H1 (cell line): ENCODE results near the gene SPRR2F. TPM values are rescaled to one million over a fixed set of nuclear protein-coding genes. Genes with fewer than 3 reads are reported as not detected.

ENCODE experiments used
- CTCF ChIA-PET: fragments of 300-600 bp; sonication (Branson Sonifier 250); formaldehyde crosslinking; loops from one replicate; lab custom pipeline; 2021; ENCODE audit not compliant: partially characterized antibody; lab: Charles Lee
- POLR2A ChIA-PET: fragments of 300-600 bp; sonication (Branson Sonifier 250); formaldehyde crosslinking; loops from one replicate; lab custom pipeline; 2021; ENCODE audit warnings: inconsistent platforms; ENCODE audit not compliant: partially characterized antibody; lab: Charles Lee
- DNase-seq, 2 experiments: peaks; one replicate each; pipeline versions ENCODE4 v3.0.0 to v3.0.0-alpha.2; 2010 to 2022; ENCODE audit warnings: low spot score in 2 of 2, low read depth in 1 of 2, mixed read lengths in 1 of 2
- FAIRE-seq: peaks from 2 replicates; lab custom pipeline; 2011; peaks lifted over from hg19 to GRCh38; lab: Jason Lieb, UNC
- H2AFZ ChIP-seq: 2 replicates; pipeline ENCODE4 v1.8.1; 2012; ENCODE audit warnings: low read length, inconsistent platforms
- H2AK5ac ChIP-seq: 2 replicates; pipeline ENCODE4 v1.6.1; 2013; ENCODE audit warnings: low read depth, low read length
- H2BK120ac ChIP-seq: replicated peaks from 2 replicates; pipeline ENCODE3; 2013; ENCODE audit warnings: low read depth, low read length, inconsistent platforms
- H2BK12ac ChIP-seq: 2 replicates; pipeline ENCODE4 v1.6.1; 2013; ENCODE audit warnings: low read depth, low read length
- H2BK15ac ChIP-seq: 2 replicates; pipeline ENCODE4 v1.6.1; 2013; ENCODE audit warnings: low read length
- H2BK20ac ChIP-seq: 2 replicates; pipeline ENCODE4 v1.6.1; 2013; ENCODE audit warnings: low read length
- H2BK5ac ChIP-seq: 2 replicates; pipeline ENCODE4 v1.6.1; 2013; ENCODE audit warnings: low read depth, low read length
- H3K14ac ChIP-seq: 2 replicates; pipeline ENCODE4 v1.6.1; 2013; ENCODE audit warnings: inconsistent platforms; ENCODE audit not compliant: insufficient read length
- H3K18ac ChIP-seq: 2 replicates; pipeline ENCODE4 v1.6.1; 2013; ENCODE audit warnings: low read length; ENCODE audit errors: extremely low read depth
- H3K23ac ChIP-seq: 2 replicates; pipeline ENCODE4 v1.6.1; 2013; ENCODE audit warnings: inconsistent platforms; ENCODE audit not compliant: insufficient read length
- H3K23me2 ChIP-seq: 2 replicates; pipeline ENCODE4 v1.6.1; 2013; ENCODE audit warnings: low read depth, low read length
- H3K27ac ChIP-seq: 2 replicates; pipeline ENCODE4 v1.6.1; 2011; ENCODE audit warnings: low read depth, low read length, inconsistent platforms
- H3K27me3 ChIP-seq, 4 experiments: replicated peaks in 1 of 4; 1 replicate in 1 of 4; 2 replicates in 3 of 4; pipeline versions ENCODE4 v1.6.1 to v1.8.1; 2011 to 2013; ENCODE audit warnings: low read length in 3 of 4, mild to moderate bottlenecking in 3 of 4, inconsistent platforms in 2 of 4, mixed read lengths in 2 of 4, moderate library complexity in 1 of 4; ENCODE audit not compliant: control insufficient read depth in 3 of 4, insufficient read depth in 3 of 4; ENCODE audit errors: extremely low read depth in 1 of 4
- H3K36me3 ChIP-seq, 4 experiments: 2 replicates each; pipeline versions ENCODE4 v1.6.1 to v1.8.1; 2011 to 2013; ENCODE audit warnings: mild to moderate bottlenecking in 4 of 4, low read length in 3 of 4, moderate library complexity in 2 of 4, control low read depth in 1 of 4, inconsistent platforms in 1 of 4; ENCODE audit not compliant: insufficient read depth in 4 of 4, control insufficient read depth in 2 of 4
- H3K4ac ChIP-seq: replicated peaks from 2 replicates; pipeline ENCODE3; 2013; ENCODE audit warnings: low read length, low read depth, mixed read lengths, inconsistent platforms; ENCODE audit not compliant: insufficient read length
- H3K4me1 ChIP-seq, 4 experiments: replicated peaks in 1 of 4; 1 replicate in 1 of 4; 2 replicates in 3 of 4; pipeline versions ENCODE4 v1.6.1 to v1.8.1; 2011 to 2013; ENCODE audit warnings: low read length in 3 of 4, inconsistent platforms in 2 of 4, mixed read lengths in 1 of 4; ENCODE audit not compliant: insufficient read depth in 4 of 4, control insufficient read depth in 3 of 4
- H3K4me2 ChIP-seq, 2 experiments: 2 replicates each; pipeline versions ENCODE4 v1.6.1 to v1.8.1; 2011 to 2013; ENCODE audit warnings: low read depth in 2 of 2, low read length in 2 of 2, control low read depth in 1 of 2, inconsistent platforms in 1 of 2, mild to moderate bottlenecking in 1 of 2; ENCODE audit not compliant: insufficient read depth in 1 of 2
- H3K4me3 ChIP-seq, 4 experiments: fragments of 200-600, 300-600 bp in 1 of 4; sonication (generic), shearing (Covaris generic), sonication (Bioruptor Twin) in 1 of 4; 2 replicates each; pipeline versions ENCODE4 v1.5.1 to v1.8.1; 2011 to 2016; ENCODE audit warnings: low read length in 4 of 4, low read depth in 3 of 4, control low read depth in 2 of 4, inconsistent platforms in 2 of 4, mild to moderate bottlenecking in 2 of 4, mixed read lengths in 1 of 4, moderate library complexity in 1 of 4; ENCODE audit not compliant: insufficient read depth in 2 of 4; ENCODE audit errors: extremely low read depth in 1 of 4
- H3K56ac ChIP-seq: replicated peaks from 2 replicates; pipeline ENCODE3; 2013; ENCODE audit warnings: low read depth, mild to moderate bottlenecking, mixed read lengths, low read length, inconsistent platforms; ENCODE audit not compliant: insufficient read length
- H3K79me1 ChIP-seq: 2 replicates; pipeline ENCODE4 v1.6.1; 2013; ENCODE audit warnings: low read depth, low read length, control low read depth
- H3K79me2 ChIP-seq, 2 experiments: 2 replicates each; pipeline versions ENCODE4 v1.6.1 to v1.8.1; 2012 to 2013; ENCODE audit warnings: low read length in 2 of 2, mild to moderate bottlenecking in 2 of 2, inconsistent platforms in 1 of 2; ENCODE audit not compliant: insufficient read depth in 2 of 2, control insufficient read depth in 1 of 2
- H3K9ac ChIP-seq, 4 experiments: replicated peaks in 1 of 4; 1 replicate in 1 of 4; 2 replicates in 3 of 4; pipeline versions ENCODE4 v1.6.1 to v1.8.1; 2011 to 2013; ENCODE audit warnings: low read depth in 3 of 4, low read length in 3 of 4, control low read depth in 2 of 4, mild to moderate bottlenecking in 2 of 4, moderate library complexity in 2 of 4, inconsistent platforms in 1 of 4; ENCODE audit errors: extremely low read depth in 1 of 4
- H3K9me3 ChIP-seq, 2 experiments: 2 replicates each; pipeline versions ENCODE4 v1.6.1 to v1.8.1; 2012 to 2013; ENCODE audit warnings: mild to moderate bottlenecking in 2 of 2, moderate library complexity in 2 of 2, control low read depth in 1 of 2, inconsistent platforms in 1 of 2, low read depth in 1 of 2, low read length in 1 of 2, mixed read lengths in 1 of 2; ENCODE audit not compliant: insufficient read depth in 2 of 2
- H4K20me1 ChIP-seq, 2 experiments: replicated peaks in 1 of 2; 2 replicates each; pipeline versions ENCODE3 to v1.8.1; 2011 to 2013; ENCODE audit warnings: inconsistent platforms in 2 of 2, low read length in 2 of 2, mild to moderate bottlenecking in 1 of 2; ENCODE audit not compliant: insufficient read depth in 2 of 2, control insufficient read depth in 1 of 2
- H4K5ac ChIP-seq: 2 replicates; pipeline ENCODE4 v1.6.1; 2013; ENCODE audit warnings: low read length, low read depth, mixed read lengths, inconsistent platforms; ENCODE audit not compliant: insufficient read length
- H4K8ac ChIP-seq: 2 replicates; pipeline ENCODE4 v1.8.0; 2013; ENCODE audit warnings: mild to moderate bottlenecking, moderate library complexity, low read length, inconsistent platforms; ENCODE audit not compliant: insufficient read depth; ENCODE audit errors: extremely low read depth
- H4K91ac ChIP-seq: replicated peaks from 2 replicates; pipeline ENCODE3; 2013; ENCODE audit warnings: low read length, mixed read lengths, inconsistent platforms; ENCODE audit not compliant: insufficient read length
- CHD1 ChIP-seq: IDR thresholded peaks from 2 replicates; pipeline ENCODE4 v1.6.1; 2012; ENCODE audit warnings: low read depth, low read length, improper control_type of control experiment
- PHF8 ChIP-seq: fragments of 200-600 bp; sonication (generic); conservative IDR thresholded peaks from 2 replicates; pipeline ENCODE4 v1.7.1; 2012; ENCODE audit warnings: low read depth, mild to moderate bottlenecking, inconsistent platforms, low read length, moderate library complexity
- POLR2A ChIP-seq, 2 experiments: IDR thresholded peaks; 1 replicate in 1 of 2; 2 replicates in 1 of 2; pipeline ENCODE4 v1.6.1; 2011; ENCODE audit warnings: low read depth in 2 of 2, low read length in 2 of 2, mild to moderate bottlenecking in 2 of 2; ENCODE audit errors: control extremely low read depth in 1 of 2
- TAF1 ChIP-seq: IDR thresholded peaks from 2 replicates; pipeline ENCODE4 v1.6.1; 2011; ENCODE audit warnings: mild to moderate bottlenecking, low read depth, low read length
- TEAD4 ChIP-seq: IDR thresholded peaks from 2 replicates; pipeline ENCODE4 v1.6.1; 2012; ENCODE audit warnings: low read depth, low read length, inconsistent platforms, mixed read lengths
- WGBS, 2 experiments: shearing (Covaris generic) in 1 of 2; methylation state at CpG; one replicate each; pipeline versions ENCODE4 v1.1.6 to v1.1.7; 2013 to 2015; ENCODE audit warnings: low lambda C conversion rate in 2 of 2, mixed read lengths in 2 of 2, inconsistent platforms in 1 of 2, low coverage in 1 of 2, missing lambda C conversion rate in 1 of 2; ENCODE audit not compliant: insufficient replicate concordance in 2 of 2, insufficient coverage in 1 of 2, insufficient read length in 1 of 2; ENCODE audit errors: extremely low coverage in 1 of 2, missing lambda C conversion rate in 1 of 2; 5-methylcytosine and 5-hydroxymethylcytosine counted together
- polyA plus RNA-seq, 7 experiments: library from polyadenylated mRNA; depleted of rRNA in 3 of 7; stranded (reverse) in 5 of 7; unstranded in 2 of 7; fragments of >200 nt in 5 of 7; fragments of 200-250 nt in 2 of 7; gene quantifications; 1 replicate in 5 of 7; 2 replicates in 1 of 7; 4 replicates in 1 of 7; pipeline versions ENCODE4 v1.2.1 to v1.2.3, GENCODE V29; 2011 to 2013; ENCODE audit warnings: missing spikeins in 2 of 7, mixed read lengths in 2 of 7
- total RNA-seq: library from RNA; stranded (reverse); fragmentation: NEBNext Ultra II Directional; extraction: Animal tissue kit (Norgen Biotek cat#: 25700); gene quantifications from 2 replicates; pipeline ENCODE4 v1.2.1, GENCODE V29; 2021

Gene SPRR2F
- total and polyA plus RNA-seq, 2 of the 8 experiments (the other 6 are each of a cell fraction or from before 2014, with no cell fraction given): 0.50 to 1.1 TPM

DNA sequence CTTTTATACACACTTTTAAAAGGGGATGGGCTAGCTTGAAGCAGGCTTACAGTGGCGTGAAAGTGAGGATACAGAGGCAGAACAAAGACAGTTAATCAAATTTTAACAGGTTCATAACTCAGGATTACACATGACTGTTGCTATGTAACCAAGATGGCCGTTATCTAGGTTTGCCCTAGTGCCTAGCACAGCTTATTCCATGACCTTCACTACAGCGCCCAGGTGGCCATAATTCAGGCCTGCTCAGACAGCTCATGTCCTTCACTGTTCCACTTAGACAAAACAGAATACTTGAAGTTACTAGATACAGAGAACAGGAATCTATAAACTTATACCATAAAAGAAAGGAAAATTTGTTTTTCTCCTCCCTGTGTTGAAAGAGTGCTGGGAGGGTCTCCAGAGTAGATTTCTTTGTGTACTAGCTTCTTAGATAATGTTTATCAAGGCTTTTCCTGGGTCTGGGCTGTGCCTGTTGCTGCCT, 6.2 kb upstream of the SPRR2F start:
- peak overlapping the region; percentile 90 for H2BK120ac ChIP-seq
- CTCF ChIA-PET: interaction anchor here (0.5 to 0.8 kb wide), 2 partner anchors 27 to 81 kb away, joined by 3 read pairs; no protein-coding TSS in a partner anchor
- TF ChIP-seq PHF8 (no peak), TAF1 (no peak), TEAD4 (no peak), POLR2A (IDR thresholded peaks at IDR 0.05; ENCODE audit: control extremely low read depth in 1 of 2, low read depth in 2 of 2, low read length in 2 of 2) (no peak), CHD1 (no peak)
- TF ChIP-seq, all 59 proteins: peak for 0
- Histone ChIP-seq H3K18ac (no peak overlapping the region), H3K4ac (no peak overlapping the region), H3K4me2 (no peak overlapping the region), H2BK15ac (no peak overlapping the region), H2BK5ac (no peak overlapping the region), H3K4me1 (peaks cover 0 to 5% (median 2%) of the 10 kb centered on the region in 4 experiments; a peak in 2 of 7 replicates), H2BK20ac (no peak overlapping the region), H3K79me2 (no peaks in the 10 kb centered on the region), H3K36me3 (no peaks in the 10 kb centered on the region), H2AFZ (peak overlapping the region; percentile 52; the same call in 1 of the 2 replicates), H4K20me1 (no peaks in the 10 kb centered on the region), H2AK5ac (no peak overlapping the region; the same call in 1 of the 2 replicates), H3K4me3 (no peak overlapping the region), H3K23me2 (no peaks in the 10 kb centered on the region), H3K9me3 (peaks cover under 1 to 2% of the 10 kb centered on the region in 2 experiments; a peak in 1 of 4 replicates), H3K27ac (no peak overlapping the region), H3K14ac (no peak overlapping the region), H4K5ac (no peak overlapping the region), H4K8ac (no peak overlapping the region), H4K91ac (no peak overlapping the region), H3K56ac (no peak overlapping the region), H3K79me1 (no peaks in the 10 kb centered on the region), H2BK12ac (no peak overlapping the region), H3K27me3 (no peaks in the 10 kb centered on the region), H3K23ac (no peak overlapping the region), H3K9ac (no peak overlapping the region)
- WGBS, 2 experiments: 88% methylated on average over 3 of the region's 3 CpGs; no CpG with 5 or more reads in 1 of the 2 experiments
- DNase-seq (no peak), FAIRE-seq (no peak)
- POLR2A ChIA-PET: no interaction called here
